Ovary (tissue), 3 donors: ENCODE measurements around the gene MYOZ2.

Experiments used
- CTCF ChIP-seq, 3 donors: fragments of 450-650 bp in 2 of 3; fragments of 200-600 bp in 1 of 3; IDR thresholded peaks; one replicate each; pipeline versions ENCODE4 v1.5.1 to v1.8.0; 2016 to 2022; ENCODE audit warnings: antibody characterized with exemption in 3 of 3, mild to moderate bottlenecking in 1 of 3
- POLR2A ChIP-seq: fragments of 450-650 bp; IDR thresholded peaks from one replicate; pipeline ENCODE4 v1.6.1; 2017; ENCODE audit warnings: antibody characterized with exemption, mild to moderate bottlenecking, moderate library complexity
- donor health status: DM: no; HTN: no; CAD: no.

GRCh38 chr4:119139822-119140252 lies 4.2 kb downstream of the MYOZ2 start:
- TF ChIP-seq CTCF (IDR thresholded peaks at IDR 0.05): no peak
- TF ChIP-seq POLR2A: no peak
